Esophagus (tissue), 2 donors: ENCODE data around the gene SAP30BP. TPM values are rescaled to one million over a fixed set of nuclear protein-coding genes. Genes with fewer than 3 reads are reported as not detected.
A peak's percentile ranks its signal among the peaks of the same experiment; 100 is the strongest.

Experiments
- H3K27ac ChIP-seq, 2 donors: one replicate each; pipeline ENCODE4 v1.5.1; 2013; ENCODE audit warnings: low read depth in 2 of 2, mild to moderate bottlenecking in 2 of 2, inconsistent platforms in 1 of 2, low read length in 1 of 2, moderate library complexity in 1 of 2
- H3K27me3 ChIP-seq, 2 donors: one replicate each; pipeline ENCODE4 v1.6.1; 2013; ENCODE audit warnings: low read length in 2 of 2, control low read depth in 1 of 2, mild to moderate bottlenecking in 1 of 2; ENCODE audit not compliant: insufficient read depth in 2 of 2, control insufficient read depth in 1 of 2
- H3K36me3 ChIP-seq, 2 donors: one replicate each; pipeline ENCODE4 v1.6.1; 2013; ENCODE audit warnings: low read length in 1 of 2; ENCODE audit not compliant: control insufficient read depth in 2 of 2, insufficient read depth in 2 of 2
- H3K4me1 ChIP-seq, 2 donors: one replicate each; pipeline ENCODE4 v1.6.1; 2013; ENCODE audit warnings: low read length in 1 of 2; ENCODE audit not compliant: control insufficient read depth in 2 of 2, insufficient read depth in 2 of 2
- H3K4me3 ChIP-seq, 2 donors: one replicate each; pipeline ENCODE4 v1.5.1; 2013; ENCODE audit warnings: low read length in 2 of 2, mild to moderate bottlenecking in 2 of 2, low read depth in 1 of 2, moderate library complexity in 1 of 2
- H3K9me3 ChIP-seq, 2 donors: one replicate each; pipeline ENCODE4 v1.6.1; 2013; ENCODE audit warnings: mild to moderate bottlenecking in 2 of 2, low read depth in 1 of 2, low read length in 1 of 2, moderate library complexity in 1 of 2; ENCODE audit not compliant: control insufficient read depth in 2 of 2, insufficient read depth in 1 of 2
- WGBS, 2 donors: extraction: QIAGEN DNeasy Blood & Tissue Kit; methylation state at CpG; one replicate each; pipeline ENCODE4 v1.1.7; 2013; 5-methylcytosine and 5-hydroxymethylcytosine counted together
- polyA plus RNA-seq, 2 donors: library from polyadenylated mRNA; stranded (reverse); fragments of 200-250 nt; gene quantifications; one replicate each; pipeline ENCODE4 v1.2.3, GENCODE V29; 2013
- donor health status: healthy with polysubstance abuse.
- donor health status: Bipolar disorder and iron deficiency.

The SAP30BP gene
- polyA plus RNA-seq: 10 to 100 TPM; 63.4 to 68.4 TPM

GRCh38 chr17:75666959-75667790 lies at the start of gene SAP30BP, which contains the start of gene RECQL5:
TSS of gene SAP30BP (plus strand) at chr17:75667338. CDS start at chr17:75667373, 35 bp downstream.
TSS of gene RECQL5 (minus strand) at chr17:75667154. CDS start at chr17:75666557, 597 bp downstream.
- Histone ChIP-seq H3K27ac (peak within 1 kb of the TSS; percentile 85 to 98), H3K4me3 (peak within 1 kb of the TSS; percentile 85 to 89), H3K27me3 (no peaks in the 10 kb centered on the region), H3K4me1 (peaks cover 0 to 5% of the 10 kb centered on the region in 2 donors), H3K9me3 (no peaks in the 10 kb centered on the region), H3K36me3 (peaks cover 8 to 11% of the 10 kb centered on the region in 2 donors)
- 0 to 1% methylated on average over 55 of the region's 55 CpGs for WGBS, 2 donors

- H3K27ac ChIP-seq: no peak overlapping the region
- no peak overlapping the region for H3K4me3 ChIP-seq
- H3K4me1 ChIP-seq: peaks cover 0 to 3% of the 10 kb centered on the region in 2 donors
- peaks cover 0 to 16% of the 10 kb centered on the region in 2 donors for H3K36me3 ChIP-seq
- H3K27me3 ChIP-seq: no peaks in the 10 kb centered on the region
- H3K9me3 ChIP-seq: no peaks in the 10 kb centered on the region
- WGBS, 2 donors: 92% methylated on average over 10 to 11 of the region's 11 CpGs
Observed at GRCh38 chr17:75617675-75618074, 49.5 kb upstream of the SAP30BP start.

GRCh38 chr17:75619506-75620431 lies 47.4 kb upstream of the SAP30BP start:
- WGBS, 2 donors: 80 to 84% methylated on average over 35 to 36 of the region's 36 CpGs
- no peaks in the 10 kb centered on the region for H3K4me1 ChIP-seq
- H3K9me3 ChIP-seq: no peaks in the 10 kb centered on the region
- H3K4me3 ChIP-seq: no peak overlapping the region
- H3K27me3 ChIP-seq: no peaks in the 10 kb centered on the region
- H3K27ac ChIP-seq: no peak overlapping the region
- peaks cover 0 to 18% of the 10 kb centered on the region in 2 donors for H3K36me3 ChIP-seq

DNA sequence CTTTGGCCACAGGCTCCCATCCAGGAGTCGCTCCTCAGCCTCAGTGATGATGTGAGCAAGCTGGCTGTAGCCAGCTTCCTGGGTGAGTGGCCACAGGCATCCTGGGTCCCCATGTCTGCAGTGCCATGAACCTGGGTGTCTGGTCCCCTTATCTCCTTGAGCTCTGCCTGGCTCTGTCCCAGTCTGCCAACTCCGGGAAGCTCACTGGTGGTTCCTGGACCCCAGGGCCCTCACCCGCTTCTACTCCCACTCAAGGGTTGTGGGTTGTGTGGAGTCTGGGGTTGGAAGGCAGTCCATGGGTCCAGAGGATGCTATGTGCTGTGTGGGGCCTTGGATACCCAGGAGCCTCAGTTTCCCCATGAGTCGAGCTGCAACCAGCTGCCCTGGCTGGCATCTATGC lies 45.6 kb upstream of the SAP30BP start:
- Histone ChIP-seq H3K36me3 (peaks cover 0 to 28% of the 10 kb centered on the region in 2 donors), H3K27ac (no peak overlapping the region), H3K4me1 (no peaks in the 10 kb centered on the region), H3K9me3 (no peaks in the 10 kb centered on the region), H3K4me3 (no peak overlapping the region), H3K27me3 (no peaks in the 10 kb centered on the region)
- WGBS, 2 donors: 83 to 84% methylated on average over 4 of the region's 4 CpGs

- Histone ChIP-seq H3K36me3 (peaks cover 0 to 32% of the 10 kb centered on the region in 2 donors), H3K27ac (no peak overlapping the region), H3K9me3 (no peaks in the 10 kb centered on the region), H3K4me1 (no peaks in the 10 kb centered on the region), H3K4me3 (no peak overlapping the region), H3K27me3 (no peaks in the 10 kb centered on the region)
- 79 to 80% methylated on average over 8 of the region's 8 CpGs for WGBS, 2 donors
Observed at GRCh38 chr17:75622076-75622475, 45.1 kb upstream of the SAP30BP start.

DNA sequence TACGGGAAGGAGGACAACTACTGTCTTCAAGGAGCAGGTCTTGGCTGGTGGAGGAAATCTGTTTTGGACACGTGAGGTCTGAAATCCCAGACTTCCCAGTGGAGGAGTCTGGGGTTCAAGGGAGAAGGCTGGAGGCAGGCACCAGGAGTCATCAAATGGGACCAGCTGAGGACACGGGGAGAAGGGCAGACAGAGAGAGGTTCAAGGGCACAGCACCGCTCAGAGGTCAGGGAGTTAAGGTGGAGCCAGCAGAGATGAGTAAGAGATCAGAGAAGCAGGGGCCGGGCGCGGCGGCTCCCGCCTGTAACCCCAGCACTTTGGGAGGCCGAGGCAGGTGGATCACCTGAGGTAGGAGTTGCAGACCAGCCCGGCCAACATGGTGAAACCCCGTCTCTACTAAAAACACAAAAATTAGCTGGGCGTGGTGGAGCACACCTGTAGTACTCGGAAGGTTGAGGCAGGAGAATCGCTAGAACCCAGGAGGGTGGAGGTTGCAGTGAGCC lies 44.3 kb upstream of the SAP30BP start:
- Histone ChIP-seq H3K4me1 (no peaks in the 10 kb centered on the region), H3K27ac (no peak overlapping the region), H3K27me3 (no peaks in the 10 kb centered on the region), H3K9me3 (no peaks in the 10 kb centered on the region), H3K36me3 (peaks cover 0 to 35% of the 10 kb centered on the region in 2 donors), H3K4me3 (no peak overlapping the region)
- WGBS, 2 donors: 86 to 87% methylated on average over 15 of the region's 15 CpGs

- WGBS, 2 donors: 85 to 91% methylated on average over 9 of the region's 9 CpGs
- Histone ChIP-seq H3K27me3 (no peaks in the 10 kb centered on the region), H3K27ac (no peak overlapping the region), H3K9me3 (no peaks in the 10 kb centered on the region), H3K4me3 (no peak overlapping the region), H3K4me1 (no peaks in the 10 kb centered on the region), H3K36me3 (peaks cover 0 to 36% of the 10 kb centered on the region in 2 donors)
Observed at GRCh38 chr17:75623386-75623785, 43.8 kb upstream of the SAP30BP start.

- Histone ChIP-seq H3K27ac (no peak overlapping the region), H3K4me1 (no peaks in the 10 kb centered on the region), H3K4me3 (no peak overlapping the region), H3K9me3 (no peaks in the 10 kb centered on the region), H3K36me3 (peaks cover 0 to 42% of the 10 kb centered on the region in 2 donors), H3K27me3 (no peaks in the 10 kb centered on the region)
- WGBS, 2 donors: 88 to 91% methylated on average over 12 of the region's 12 CpGs
Observed at GRCh38 chr17:75624021-75624420, 43.1 kb upstream of the SAP30BP start.

GRCh38 chr17:75624714-75625345 lies 42.3 kb upstream of the SAP30BP start:
- WGBS, 2 donors: 81 to 83% methylated on average over 20 to 23 of the region's 23 CpGs
- no peak overlapping the region for H3K27ac ChIP-seq
- H3K9me3 ChIP-seq: no peaks in the 10 kb centered on the region
- no peaks in the 10 kb centered on the region for H3K27me3 ChIP-seq
- no peak overlapping the region for H3K4me3 ChIP-seq
- no peaks in the 10 kb centered on the region for H3K4me1 ChIP-seq
- peaks cover 0 to 41% of the 10 kb centered on the region in 2 donors for H3K36me3 ChIP-seq
